ENCODE measurements around the gene MEGF11.

MEGF11 gene

GRCh38 chr15:66066005-66066404 is 187.5 kb downstream of the MEGF11 start:
- Histone ChIP-seq H3K4me2 (ENCODE audit: low read length) (no peak overlapping the region), H3K27me3 (ENCODE audit: insufficient read depth, low read length) (no peaks in the 10 kb centered on the region), H3K9ac (ENCODE audit: low read length) (no peak overlapping the region), H4K20me1 (ENCODE audit: insufficient read depth, low read length) (no peaks in the 10 kb centered on the region), H3K9me2 (ENCODE audit: low read depth, low read length) (no peaks in the 10 kb centered on the region), H3K27ac (ENCODE audit: low read depth, low read length, poor library complexity, severe bottlenecking) (no peak overlapping the region), H3K9me3 (ENCODE audit: low read length) (no peaks in the 10 kb centered on the region), H3K4me1 (ENCODE audit: insufficient read depth, low read length, severe bottlenecking) (no peaks in the 10 kb centered on the region), H3K79me2 (ENCODE audit: insufficient read depth, low read length) (no peaks in the 10 kb centered on the region), H3K4me3 (ENCODE audit: low read depth, low read length, poor library complexity, severe bottlenecking) (no peak overlapping the region), H2AFZ (ENCODE audit: low read length) (no peak overlapping the region), H3F3A (ENCODE audit: insufficient read depth, low read length) (no peaks in the 10 kb centered on the region), H3K36me3 (ENCODE audit: insufficient read depth, low read length) (peaks cover 8% of the 10 kb centered on the region; the same call in 1 of the 2 replicates)
- TF ChIP-seq CTCF (IDR thresholded peaks at IDR 0.05; ENCODE audit: low read length) (no peak), EZH2 (IDR thresholded peaks at IDR 0.05; ENCODE audit: borderline replicate concordance, low read length) (no peak)

GRCh38 chr15:66065325-66065724 is 188.2 kb downstream of the MEGF11 start:
- H3K4me3 ChIP-seq (ENCODE audit: low read depth, low read length, poor library complexity, severe bottlenecking), result no peak overlapping the region
- no peaks in the 10 kb centered on the region for H3K27me3 ChIP-seq (ENCODE audit: insufficient read depth, low read length)
- no peaks in the 10 kb centered on the region for H3K4me1 ChIP-seq (ENCODE audit: insufficient read depth, low read length, severe bottlenecking)
- no peaks in the 10 kb centered on the region for H3K9me3 ChIP-seq (ENCODE audit: low read length)
- no peaks in the 10 kb centered on the region for H4K20me1 ChIP-seq (ENCODE audit: insufficient read depth, low read length)
- peaks cover 8% of the 10 kb centered on the region; the same call in 1 of the 2 replicates for H3K36me3 ChIP-seq (ENCODE audit: insufficient read depth, low read length)
- H3K27ac ChIP-seq (ENCODE audit: low read depth, low read length, poor library complexity, severe bottlenecking), result no peak overlapping the region
- no peak overlapping the region for H2AFZ ChIP-seq (ENCODE audit: low read length)
- no peaks in the 10 kb centered on the region for H3K9me2 ChIP-seq (ENCODE audit: low read depth, low read length)
- H3K79me2 ChIP-seq (ENCODE audit: insufficient read depth, low read length), result no peaks in the 10 kb centered on the region
- H3K4me2 ChIP-seq (ENCODE audit: low read length), result no peak overlapping the region
- H3F3A ChIP-seq (ENCODE audit: insufficient read depth, low read length), result no peaks in the 10 kb centered on the region
- no peak overlapping the region for H3K9ac ChIP-seq (ENCODE audit: low read length)
- TF ChIP-seq EZH2 (IDR thresholded peaks at IDR 0.05; ENCODE audit: borderline replicate concordance, low read length) (no peak), CTCF (IDR thresholded peaks at IDR 0.05; ENCODE audit: low read length) (no peak)

- H3K4me1 ChIP-seq (ENCODE audit: insufficient read depth, low read length, severe bottlenecking), result no peaks in the 10 kb centered on the region
- H3K4me3 ChIP-seq (ENCODE audit: low read depth, low read length, poor library complexity, severe bottlenecking), result no peak overlapping the region
- no peak overlapping the region for H3K4me2 ChIP-seq (ENCODE audit: low read length)
- H3K9me2 ChIP-seq (ENCODE audit: low read depth, low read length), result no peaks in the 10 kb centered on the region
- no peak overlapping the region for H3K9ac ChIP-seq (ENCODE audit: low read length)
- H3K36me3 ChIP-seq (ENCODE audit: insufficient read depth, low read length), result peaks cover 8% of the 10 kb centered on the region; the same call in 1 of the 2 replicates
- no peaks in the 10 kb centered on the region for H4K20me1 ChIP-seq (ENCODE audit: insufficient read depth, low read length)
- H3F3A ChIP-seq (ENCODE audit: insufficient read depth, low read length), result no peaks in the 10 kb centered on the region
- no peaks in the 10 kb centered on the region for H3K27me3 ChIP-seq (ENCODE audit: insufficient read depth, low read length)
- H2AFZ ChIP-seq (ENCODE audit: low read length), result no peak overlapping the region
- no peaks in the 10 kb centered on the region for H3K9me3 ChIP-seq (ENCODE audit: low read length)
- no peak for TF ChIP-seq EZH2 (IDR thresholded peaks at IDR 0.05; ENCODE audit: borderline replicate concordance, low read length)
- TF ChIP-seq CTCF (IDR thresholded peaks at IDR 0.05; ENCODE audit: low read length), result no peak
- no peaks in the 10 kb centered on the region for H3K79me2 ChIP-seq (ENCODE audit: insufficient read depth, low read length)
- H3K27ac ChIP-seq (ENCODE audit: low read depth, low read length, poor library complexity, severe bottlenecking), result no peak overlapping the region
These were observed 190.4 kb downstream of the MEGF11 start for GRCh38 chr15:66063147-66063546.
